Measurements from ENCODE around the gene KDELR3. TPM values are rescaled to one million over a fixed set of nuclear protein-coding genes. Genes with fewer than 3 reads are reported as not detected.

Gene KDELR3
- total and polyA plus RNA-seq, 4 experiments from 2014 or later: 0.10 to 0.24 TPM; not detected in 2

GRCh38 chr22:38479096-38479837 lies 11.4 kb downstream of the KDELR3 start:
- Mint-ChIP-seq H3K4me1 (peaks cover 0 to 12% (median 3%) of the 10 kb centered on the region in 4 donors), H3K27ac (peak overlapping the region in 3 of 7 donors; percentile 4 to 37 (median 8)), H3K36me3 (peaks cover 29 to 35% of the 10 kb centered on the region in 2 donors), H3K4me3 (no peak overlapping the region), H3K27me3 (no peaks in the 10 kb centered on the region), H3K9me3 (no peaks in the 10 kb centered on the region)
- Histone ChIP-seq H3K4me1 (ENCODE audit: insufficient read depth, low read length) (no peaks in the 10 kb centered on the region), H3K9me3 (ENCODE audit: control insufficient read depth in 1 of 2, low read length in 2 of 2) (no peaks in the 10 kb centered on the region), H3K27ac (ENCODE audit: low read depth, low read length) (no peak overlapping the region), H3K27me3 (ENCODE audit: insufficient read depth, low read length) (no peaks in the 10 kb centered on the region), H3K36me3 (ENCODE audit: insufficient read depth, low read length) (peaks cover 31% of the 10 kb centered on the region), H3K4me3 (ENCODE audit: low read length in 2 of 2) (no peak overlapping the region)
- DNase-seq: no peak
- intact Hi-C loops (cut with micrococcal nuclease): no loop called here
- CTCF ChIA-PET (ENCODE audit: partially characterized antibody): no interaction called here
- POLR2A ChIA-PET (ENCODE audit: partially characterized antibody): interaction anchor here (1.3 to 14.9 kb wide), 3 partner anchors 8 to 28 kb away, joined by 4 to 122 read pairs (median 5); no protein-coding TSS in a partner anchor

GRCh38 chr22:38481162-38481870 lies 13.4 kb downstream of the KDELR3 start:
- H3K9me3 Mint-ChIP-seq: no peaks in the 10 kb centered on the region
- H3K4me3 ChIP-seq (ENCODE audit: low read length in 2 of 2): no peak overlapping the region
- ChIA-PET CTCF (ENCODE audit: partially characterized antibody) (no interaction called here), POLR2A (ENCODE audit: partially characterized antibody) (interaction anchor here (1.1 to 14.9 kb wide), 6 partner anchors 9 to 186 kb away, joined by 3 to 122 read pairs (median 6); no protein-coding TSS in a partner anchor)
- H3K4me1 ChIP-seq (ENCODE audit: insufficient read depth, low read length): no peaks in the 10 kb centered on the region
- H3K27me3 Mint-ChIP-seq: no peaks in the 10 kb centered on the region
- H3K4me3 Mint-ChIP-seq: no peak overlapping the region
- H3K9me3 ChIP-seq (ENCODE audit: control insufficient read depth in 1 of 2, low read length in 2 of 2): no peaks in the 10 kb centered on the region
- H3K36me3 Mint-ChIP-seq: peaks cover 44 to 53% of the 10 kb centered on the region in 2 donors
- intact Hi-C loops (cut with micrococcal nuclease): loop anchor here (5.0 kb wide), 1 partner anchor 91 kb away; the partner anchor contains the start of gene DMC1
- H3K4me1 Mint-ChIP-seq: peaks cover 3 to 24% (median 6%) of the 10 kb centered on the region in 4 donors
- H3K27me3 ChIP-seq (ENCODE audit: insufficient read depth, low read length): no peaks in the 10 kb centered on the region
- no peak for DNase-seq
- H3K27ac ChIP-seq (ENCODE audit: low read depth, low read length): no peak overlapping the region
- H3K36me3 ChIP-seq (ENCODE audit: insufficient read depth, low read length): peaks cover 47% of the 10 kb centered on the region
- peak overlapping the region in 5 of 7 donors; percentile 9 to 51 (median 40) for H3K27ac Mint-ChIP-seq

DNA sequence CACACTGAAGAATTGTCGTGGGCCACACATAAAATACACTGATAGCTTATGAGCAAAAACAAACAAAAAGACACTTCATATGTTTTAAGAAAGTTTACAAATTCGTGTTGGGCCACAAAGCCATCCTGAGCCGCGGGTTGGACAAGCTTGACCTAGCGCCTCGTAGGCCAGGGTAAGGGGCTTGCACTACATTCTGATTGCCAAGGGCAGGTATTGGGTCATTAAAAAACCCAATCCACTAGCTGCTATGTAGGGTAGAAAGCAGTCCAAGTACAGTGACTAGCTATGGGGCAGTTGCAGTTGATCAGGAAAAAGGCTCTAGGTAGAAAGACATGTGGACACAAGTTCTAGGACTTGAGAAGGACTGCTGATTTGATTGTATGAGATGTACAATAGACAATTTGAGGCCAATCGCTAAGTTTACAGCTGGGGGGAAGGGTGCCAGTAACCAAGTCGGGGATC lies 14.0 kb downstream of the KDELR3 start:
- H3K27ac ChIP-seq (ENCODE audit: low read depth, low read length): no peak overlapping the region
- intact Hi-C loops (cut with micrococcal nuclease): loop anchor here (5.0 kb wide), 1 partner anchor 90 kb away; the partner anchor contains the start of gene DMC1
- no peaks in the 10 kb centered on the region for H3K4me1 ChIP-seq (ENCODE audit: insufficient read depth, low read length)
- H3K27ac Mint-ChIP-seq: peak overlapping the region in 4 of 7 donors; percentile 22 to 50 (median 40)
- H3K4me3 ChIP-seq (ENCODE audit: low read length in 2 of 2): no peak overlapping the region
- H3K9me3 ChIP-seq (ENCODE audit: control insufficient read depth in 1 of 2, low read length in 2 of 2): no peaks in the 10 kb centered on the region
- H3K4me1 Mint-ChIP-seq: peaks cover 3 to 27% (median 10%) of the 10 kb centered on the region in 4 donors
- ChIA-PET POLR2A (ENCODE audit: partially characterized antibody) (interaction anchor here (1.1 to 14.9 kb wide), 6 partner anchors 9 to 185 kb away, joined by 3 to 122 read pairs (median 6); no protein-coding TSS in a partner anchor), CTCF (ENCODE audit: partially characterized antibody) (no interaction called here)
- peaks cover 53% of the 10 kb centered on the region for H3K36me3 ChIP-seq (ENCODE audit: insufficient read depth, low read length)
- H3K27me3 Mint-ChIP-seq: no peaks in the 10 kb centered on the region
- no peak for DNase-seq
- no peaks in the 10 kb centered on the region for H3K27me3 ChIP-seq (ENCODE audit: insufficient read depth, low read length)
- peak overlapping the region in 2 of 8 donors; percentile 1 to 55 for H3K4me3 Mint-ChIP-seq
- H3K36me3 Mint-ChIP-seq: peaks cover 49 to 58% of the 10 kb centered on the region in 2 donors
- H3K9me3 Mint-ChIP-seq: no peaks in the 10 kb centered on the region

DNA sequence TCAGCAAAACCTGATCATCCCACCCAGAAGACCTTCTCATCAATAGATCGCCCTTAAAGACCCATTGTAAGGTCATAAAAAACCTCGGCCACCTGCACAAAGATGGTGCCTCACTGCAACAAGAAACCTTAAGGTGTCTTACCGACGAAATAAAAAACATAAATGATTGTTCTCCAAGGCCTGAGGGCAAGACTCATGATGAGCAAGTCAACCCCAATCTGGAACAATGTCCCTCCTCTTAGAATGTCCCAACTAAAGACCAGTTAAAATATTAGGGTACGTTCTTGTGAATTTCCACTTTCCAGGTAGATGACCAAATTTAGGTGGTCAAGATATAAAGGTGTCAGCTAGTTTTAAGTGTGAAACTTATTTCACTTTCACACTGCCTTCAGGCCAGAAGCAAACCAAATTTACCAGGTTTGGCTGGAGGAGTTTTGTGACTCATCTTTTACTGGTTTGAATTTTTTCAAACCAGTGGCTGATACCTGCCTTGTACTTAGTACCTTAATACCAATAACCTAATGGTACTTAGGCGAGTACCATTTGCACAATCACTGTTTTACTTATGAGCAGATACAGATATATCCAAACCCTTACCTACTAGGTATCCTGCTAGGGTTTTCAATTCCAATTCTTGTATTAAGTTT lies 14.9 kb downstream of the KDELR3 start:
- peaks cover 51 to 64% of the 10 kb centered on the region in 2 donors for H3K36me3 Mint-ChIP-seq
- CTCF ChIA-PET (ENCODE audit: partially characterized antibody): no interaction called here
- POLR2A ChIA-PET (ENCODE audit: partially characterized antibody): interaction anchor here (2.5 to 14.9 kb wide), 2 partner anchors 8 to 18 kb away, joined by 15 to 122 read pairs; no protein-coding TSS in a partner anchor

GRCh38 chr22:38484244-38484643 lies 16.3 kb downstream of the KDELR3 start:
- CTCF ChIA-PET (ENCODE audit: partially characterized antibody): interaction anchor here (1.7 kb wide), 1 partner anchor 90 kb away, joined by 3 read pairs; no protein-coding TSS in a partner anchor
- Histone ChIP-seq H3K4me3 (ENCODE audit: low read length in 2 of 2) (no peak overlapping the region), H3K36me3 (ENCODE audit: insufficient read depth, low read length) (peaks cover 72% of the 10 kb centered on the region), H3K27ac (ENCODE audit: low read depth, low read length) (no peak overlapping the region), H3K9me3 (ENCODE audit: control insufficient read depth in 1 of 2, low read length in 2 of 2) (no peaks in the 10 kb centered on the region), H3K27me3 (ENCODE audit: insufficient read depth, low read length) (no peaks in the 10 kb centered on the region), H3K4me1 (ENCODE audit: insufficient read depth, low read length) (peaks cover 11% of the 10 kb centered on the region)
- no peak for DNase-seq
- Mint-ChIP-seq H3K4me3 (no peak overlapping the region), H3K4me1 (peaks cover 8 to 40% (median 20%) of the 10 kb centered on the region in 4 donors), H3K27ac (peak overlapping the region in 5 of 7 donors; percentile 0 to 85 (median 48)), H3K27me3 (no peaks in the 10 kb centered on the region), H3K36me3 (peaks cover 61 to 75% of the 10 kb centered on the region in 2 donors), H3K9me3 (no peaks in the 10 kb centered on the region)
- POLR2A ChIA-PET (ENCODE audit: partially characterized antibody): interaction anchor here (3.0 to 14.9 kb wide), 2 partner anchors 10 to 17 kb away, joined by 15 to 122 read pairs; no protein-coding TSS in a partner anchor
- intact Hi-C loops (cut with micrococcal nuclease): loop anchor here (5.0 kb wide), 1 partner anchor 88 kb away; the partner anchor contains the start of gene DMC1

More for the DNA sequence above, 14.9 kb downstream of the KDELR3 start:
- intact Hi-C loops (cut with micrococcal nuclease): loop anchor here (5.0 kb wide), 1 partner anchor 90 kb away; the partner anchor contains the start of gene DMC1
- Histone ChIP-seq H3K36me3 (ENCODE audit: insufficient read depth, low read length) (peaks cover 58% of the 10 kb centered on the region), H3K27me3 (ENCODE audit: insufficient read depth, low read length) (no peaks in the 10 kb centered on the region), H3K4me3 (ENCODE audit: low read length in 2 of 2) (no peak overlapping the region), H3K9me3 (ENCODE audit: control insufficient read depth in 1 of 2, low read length in 2 of 2) (no peaks in the 10 kb centered on the region), H3K4me1 (ENCODE audit: insufficient read depth, low read length) (peaks cover 1% of the 10 kb centered on the region), H3K27ac (ENCODE audit: low read depth, low read length) (no peak overlapping the region)
- H3K4me1 Mint-ChIP-seq: peaks cover 4 to 29% (median 12%) of the 10 kb centered on the region in 4 donors
- no peaks in the 10 kb centered on the region for H3K9me3 Mint-ChIP-seq
- H3K4me3 Mint-ChIP-seq: no peak overlapping the region
- no peak for DNase-seq
- H3K27me3 Mint-ChIP-seq: no peaks in the 10 kb centered on the region
- H3K27ac Mint-ChIP-seq: peak overlapping the region in 4 of 7 donors; percentile 23 to 53 (median 41)

DNA sequence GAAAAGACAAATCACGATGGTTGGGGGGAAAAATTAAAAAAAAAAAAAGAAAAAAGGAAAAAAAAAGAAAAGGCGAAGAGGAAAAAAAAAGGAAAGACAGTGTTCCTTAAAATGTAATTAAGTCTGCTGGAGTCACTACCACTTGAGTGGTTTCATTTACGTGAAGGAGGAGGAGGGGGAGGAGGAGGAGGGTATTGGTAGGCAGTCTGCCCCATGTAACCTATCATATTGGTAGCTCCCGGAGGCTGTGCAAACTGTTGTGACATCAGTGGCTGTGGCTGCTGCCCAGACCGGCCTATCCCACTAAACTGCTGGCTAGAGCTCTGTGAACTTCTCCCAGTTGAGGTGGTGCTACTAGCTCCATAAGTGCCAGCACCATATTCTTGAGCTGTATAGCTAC lies 17.9 kb downstream of the KDELR3 start:
- H3K27me3 ChIP-seq (ENCODE audit: insufficient read depth, low read length): no peaks in the 10 kb centered on the region
- no peak for DNase-seq
- CTCF ChIA-PET (ENCODE audit: partially characterized antibody): interaction anchor here (1.7 kb wide), 1 partner anchor 88 kb away, joined by 3 read pairs; no protein-coding TSS in a partner anchor
- no peaks in the 10 kb centered on the region for H3K27me3 Mint-ChIP-seq
- H3K36me3 ChIP-seq (ENCODE audit: insufficient read depth, low read length): peaks cover 86% of the 10 kb centered on the region
- H3K4me1 ChIP-seq (ENCODE audit: insufficient read depth, low read length): peaks cover 11% of the 10 kb centered on the region
- H3K9me3 Mint-ChIP-seq: peaks cover 0 to 2% (median 0%) of the 10 kb centered on the region in 8 donors
- intact Hi-C loops (cut with micrococcal nuclease): no loop called here
- POLR2A ChIA-PET (ENCODE audit: partially characterized antibody): interaction anchor here (0.9 to 14.9 kb wide), 3 partner anchors 9 to 15 kb away, joined by 3 to 122 read pairs (median 15); no protein-coding TSS in a partner anchor
- H3K4me1 Mint-ChIP-seq: peaks cover 13 to 53% (median 29%) of the 10 kb centered on the region in 4 donors
- H3K9me3 ChIP-seq (ENCODE audit: control insufficient read depth in 1 of 2, low read length in 2 of 2): no peaks in the 10 kb centered on the region
- H3K4me3 ChIP-seq (ENCODE audit: low read length in 2 of 2): no peak overlapping the region
- no peak overlapping the region for H3K4me3 Mint-ChIP-seq
- peak overlapping the region in 3 of 7 donors; percentile 36 to 77 (median 60) for H3K27ac Mint-ChIP-seq
- H3K36me3 Mint-ChIP-seq: peaks cover 76 to 90% of the 10 kb centered on the region in 2 donors
- H3K27ac ChIP-seq (ENCODE audit: low read depth, low read length): no peak overlapping the region
